ENCODE data around the gene SNRPF. TPM values are rescaled to one million over a fixed set of nuclear protein-coding genes. Genes with fewer than 3 reads are reported as not detected.
"Not testable (repeated sequence)": the region's sequence is repeated elsewhere in the genome, so short reads cannot be mapped to it uniquely, and the experiment has no call there.

The SNRPF gene
- 100 to 1,000 TPM in 2 of 3 donors, 10 to 100 TPM in 1; 79.8 to 116 (median 106) TPM for polyA plus RNA-seq (ENCODE audit: insufficient read length in 3 of 3)
- long read RNA-seq, donor 1, transcript SNRPF-201 (4 exons, 1,389 nt): major isoform, 91 of 103 reads
- long read RNA-seq, donor 1, partial matches to known transcripts: 6 of 103 reads
- long read RNA-seq, donor 1, other reads (novel, unspliced or antisense): 0 of 103 reads
- long read RNA-seq, donor 2, transcript SNRPF-201 (4 exons, 1,389 nt): major isoform, 110 of 122 reads
- long read RNA-seq, donor 2, partial matches to known transcripts: 10 of 122 reads
- long read RNA-seq, donor 2, other reads (novel, unspliced or antisense): 0 of 122 reads
- long read RNA-seq, donor 3, transcript SNRPF-201 (4 exons, 1,389 nt): major isoform, 141 of 143 reads
- long read RNA-seq, donor 3, partial matches to known transcripts: 0 of 143 reads
- long read RNA-seq, donor 3, other reads (novel, unspliced or antisense): 0 of 143 reads
- long read RNA-seq, donor 4, transcript SNRPF-201 (4 exons, 1,389 nt): major isoform, 78 of 84 reads
- long read RNA-seq, donor 4, partial matches to known transcripts: 0 of 84 reads
- long read RNA-seq, donor 4, other reads (novel, unspliced or antisense): 0 of 84 reads
- long read RNA-seq, donor 5: 0 reads
- long read RNA-seq, donor 6, transcript SNRPF-201 (4 exons, 1,389 nt): major isoform, 83 of 96 reads
- long read RNA-seq, donor 6, partial matches to known transcripts: 8 of 96 reads
- long read RNA-seq, donor 6, other reads (novel, unspliced or antisense): 0 of 96 reads
- long read RNA-seq, donor 7, transcript SNRPF-201 (4 exons, 1,389 nt): major isoform, 159 of 178 reads
- long read RNA-seq, donor 7, partial matches to known transcripts: 16 of 178 reads
- long read RNA-seq, donor 7, other reads (novel, unspliced or antisense): 0 of 178 reads
- long read RNA-seq, donor 8, transcript SNRPF-201 (4 exons, 1,389 nt): major isoform, 226 of 250 reads
- long read RNA-seq, donor 8, partial matches to known transcripts: 16 of 250 reads
- long read RNA-seq, donor 8, other reads (novel, unspliced or antisense): 0 of 250 reads
- long read RNA-seq, donor 9, transcript SNRPF-201 (4 exons, 1,389 nt): major isoform, 93 of 97 reads
- long read RNA-seq, donor 9, partial matches to known transcripts: 0 of 97 reads
- long read RNA-seq, donor 9, other reads (novel, unspliced or antisense): 0 of 97 reads
- long read RNA-seq, donor 10, transcript SNRPF-201 (4 exons, 1,389 nt): major isoform, 124 of 134 reads
- long read RNA-seq, donor 10, partial matches to known transcripts: 7 of 134 reads
- long read RNA-seq, donor 10, other reads (novel, unspliced or antisense): 0 of 134 reads
- long read RNA-seq, donor 11, transcript SNRPF-201 (4 exons, 1,389 nt): major isoform, 76 of 83 reads
- long read RNA-seq, donor 11, partial matches to known transcripts: 5 of 83 reads
- long read RNA-seq, donor 11, other reads (novel, unspliced or antisense): 0 of 83 reads
- long read RNA-seq, donor 12, transcript SNRPF-201 (4 exons, 1,389 nt): major isoform, 58 of 65 reads
- long read RNA-seq, donor 12, partial matches to known transcripts: 6 of 65 reads
- long read RNA-seq, donor 12, other reads (novel, unspliced or antisense): 0 of 65 reads
- long read RNA-seq, donor 13: 0 reads
- long read RNA-seq, donor 14, transcript SNRPF-201 (4 exons, 1,389 nt): major isoform, 116 of 119 reads
- long read RNA-seq, donor 14, partial matches to known transcripts: 0 of 119 reads
- long read RNA-seq, donor 14, other reads (novel, unspliced or antisense): 0 of 119 reads
- long read RNA-seq, donor 15, transcript SNRPF-201 (4 exons, 1,389 nt): major isoform, 49 of 50 reads
- long read RNA-seq, donor 15, partial matches to known transcripts: 0 of 50 reads
- long read RNA-seq, donor 15, other reads (novel, unspliced or antisense): 0 of 50 reads
- long read RNA-seq, donor 16, transcript SNRPF-201 (4 exons, 1,389 nt): major isoform, 221 of 238 reads
- long read RNA-seq, donor 16, transcript SNRPF-202 (2 exons, 757 nt): minor isoform, 6 of 238 reads
- long read RNA-seq, donor 16, partial matches to known transcripts: 10 of 238 reads
- long read RNA-seq, donor 16, other reads (novel, unspliced or antisense): 0 of 238 reads

- DNase-seq (ENCODE audit: extremely low read depth in 1 of 11, low read depth in 9 of 11, low spot score in 4 of 11): peak; percentile 95 to 99 (median 96)
These were observed at the start of gene SNRPF for GRCh38 chr12:95858451-95859343. SNRPF (plus strand) TSS chr12:95858952; CDS start chr12:95859074, 122 bp downstream.

DNA sequence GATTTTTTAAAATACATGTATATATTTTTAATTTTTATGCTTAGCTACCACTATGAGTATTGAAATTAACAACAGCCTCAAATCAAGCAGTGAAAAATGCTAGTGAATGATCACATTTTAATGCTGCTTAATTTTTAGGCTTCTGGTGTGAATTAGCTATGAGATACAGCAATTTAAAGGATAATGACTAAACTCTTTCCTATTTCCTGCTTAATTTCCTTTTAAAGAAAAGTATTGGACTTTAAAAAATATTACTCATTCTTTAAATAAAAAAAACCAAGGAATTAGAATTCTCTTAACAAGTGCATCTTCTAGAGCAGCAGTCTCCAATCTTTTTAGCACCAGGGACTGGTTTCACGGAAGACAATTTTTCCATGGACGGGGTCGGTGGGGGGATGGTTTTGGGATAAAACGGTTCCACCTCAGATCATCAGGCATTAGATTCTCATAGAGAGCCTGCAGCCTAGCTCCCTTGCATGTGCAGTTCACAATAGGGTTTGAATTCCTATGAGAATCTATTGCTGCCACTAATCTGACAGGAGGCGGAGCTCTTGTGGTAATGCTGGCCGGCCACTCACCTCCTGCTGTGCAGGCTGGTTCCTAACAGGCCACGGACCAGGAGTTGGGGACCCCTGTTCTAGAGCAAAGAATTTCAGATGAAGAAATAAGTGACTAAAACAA is 49.6 kb upstream of the SNRPF start:
- DNase-seq (ENCODE audit: extremely low read depth in 1 of 11, low read depth in 9 of 11, low spot score in 4 of 11): no peak

DNA sequence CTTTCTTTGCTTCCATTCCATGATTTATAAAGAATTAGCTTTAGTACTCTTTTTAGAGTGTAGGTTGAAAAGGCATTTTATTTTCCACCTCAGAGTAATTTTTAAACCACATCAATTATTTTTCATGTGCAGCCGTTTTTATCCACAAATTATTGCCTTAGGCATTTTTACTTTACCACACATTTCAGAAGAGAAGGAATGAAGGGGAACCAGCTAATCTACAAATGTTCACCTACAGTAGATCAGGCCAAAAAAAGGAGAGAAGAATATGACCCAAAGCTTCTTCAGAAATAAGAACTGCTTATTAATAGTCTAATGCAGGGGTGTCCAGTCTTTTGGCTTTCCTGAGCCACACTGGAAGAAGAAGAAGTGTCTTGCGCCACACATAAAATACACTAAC is 48.3 kb upstream of the SNRPF start:
- no peak for DNase-seq (ENCODE audit: extremely low read depth in 1 of 11, low read depth in 9 of 11, low spot score in 4 of 11)

GRCh38 chr12:95812155-95812554 is 46.6 kb upstream of the SNRPF start:
- not testable (repeated sequence) for DNase-seq (ENCODE audit: extremely low read depth in 1 of 11, low read depth in 9 of 11, low spot score in 4 of 11)

GRCh38 chr12:95815632-95816212 is 43.0 kb upstream of the SNRPF start:
- DNase-seq (ENCODE audit: extremely low read depth in 1 of 11, low read depth in 9 of 11, low spot score in 4 of 11): peak in 2 of 11 donors; percentile 17 to 46

- DNase-seq (ENCODE audit: extremely low read depth in 1 of 11, low read depth in 9 of 11, low spot score in 4 of 11): peak in 2 of 11 donors; percentile 31 to 38
These were observed 38.6 kb upstream of the SNRPF start for GRCh38 chr12:95820096-95820703.

GRCh38 chr12:95829395-95829794 is 29.4 kb upstream of the SNRPF start:
- DNase-seq (ENCODE audit: extremely low read depth in 1 of 11, low read depth in 9 of 11, low spot score in 4 of 11): no peak

- DNase-seq (ENCODE audit: extremely low read depth in 1 of 11, low read depth in 9 of 11, low spot score in 4 of 11): no peak
These were observed 28.2 kb upstream of the SNRPF start for GRCh38 chr12:95830335-95831089.

- no peak for DNase-seq (ENCODE audit: extremely low read depth in 1 of 11, low read depth in 9 of 11, low spot score in 4 of 11)
These were observed 24.2 kb upstream of the SNRPF start for GRCh38 chr12:95834572-95834971.

DNA sequence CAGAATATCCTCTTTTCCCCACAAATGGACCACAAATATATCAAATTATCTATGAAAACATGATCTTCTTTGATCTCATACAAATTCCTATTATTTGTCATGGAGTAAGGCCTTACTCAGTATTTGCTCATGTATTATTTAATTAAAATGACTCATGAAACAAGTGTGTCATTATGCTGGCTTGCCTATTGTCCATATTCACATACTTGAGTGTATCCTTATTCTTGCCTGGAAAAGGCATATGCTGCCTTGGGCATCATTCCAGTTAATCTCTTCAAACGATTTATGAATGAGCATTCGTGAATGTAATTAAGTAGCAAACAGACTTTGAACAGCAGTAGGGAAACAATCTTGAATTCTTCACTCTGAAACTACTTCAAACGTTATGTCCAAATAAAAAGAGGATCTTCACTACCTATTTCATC is 22.6 kb upstream of the SNRPF start:
- no peak for DNase-seq (ENCODE audit: extremely low read depth in 1 of 11, low read depth in 9 of 11, low spot score in 4 of 11)

GRCh38 chr12:95836630-95837239 is 22.0 kb upstream of the SNRPF start:
- no peak for DNase-seq (ENCODE audit: extremely low read depth in 1 of 11, low read depth in 9 of 11, low spot score in 4 of 11)

- DNase-seq (ENCODE audit: extremely low read depth in 1 of 11, low read depth in 9 of 11, low spot score in 4 of 11): no peak
These were observed 21.3 kb upstream of the SNRPF start for GRCh38 chr12:95837240-95838038.

GRCh38 chr12:95838125-95838524 is 20.6 kb upstream of the SNRPF start:
- no peak for DNase-seq (ENCODE audit: extremely low read depth in 1 of 11, low read depth in 9 of 11, low spot score in 4 of 11)
